ENCODE measurements around the gene CRIM1.

CRIM1 gene

GRCh38 chr2:36596397-36596796 lies 240.8 kb downstream of the CRIM1 start:
- H3K9ac ChIP-seq (ENCODE audit: low read depth, low read length, poor library complexity), result no peak overlapping the region
- H3K4me3 ChIP-seq (ENCODE audit: low read length in 2 of 2), result peak overlapping the region in 1 of 2 donors; percentile 73

GRCh38 chr2:36597003-36597531 lies 241.5 kb downstream of the CRIM1 start:
- Histone ChIP-seq H3K4me3 (ENCODE audit: low read length in 2 of 2) (peak overlapping the region; percentile 73 to 89), H3K4me2 (ENCODE audit: insufficient read depth, low read length, poor library complexity, severe bottlenecking) (peak overlapping the region; percentile 60), H2BK5ac (ENCODE audit: low read length) (no peak overlapping the region), H3K9me3 (replicated peaks in 1 of 2; ENCODE audit: control insufficient read depth in 2 of 2, insufficient read depth in 1 of 2, low read depth in 1 of 2, low read length in 2 of 2) (peaks cover 0 to 4% of the 10 kb centered on the region in 2 donors), H2AK5ac (ENCODE audit: low read depth, low read length) (no peak overlapping the region), H2BK15ac (ENCODE audit: low read length) (no peak overlapping the region), H3K9ac (ENCODE audit: low read depth, low read length, poor library complexity) (no peak overlapping the region), H3K27ac (replicated peaks; ENCODE audit: low read length) (peak overlapping the region; percentile 91), H4K8ac (ENCODE audit: low read depth, low read length) (no peak overlapping the region), H3K4ac (ENCODE audit: low read length) (no peak overlapping the region), H3K79me1 (ENCODE audit: low read depth, low read length) (no peaks in the 10 kb centered on the region), H3K36me3 (replicated peaks in 1 of 2; ENCODE audit: control insufficient read depth in 2 of 2, insufficient read depth in 2 of 2, low read length in 2 of 2) (peaks cover 0 to 14% of the 10 kb centered on the region in 2 donors), H3K14ac (ENCODE audit: low read length) (no peak overlapping the region), H3K23ac (ENCODE audit: low read depth, low read length, poor library complexity) (no peak overlapping the region), H3K27me3 (ENCODE audit: control insufficient read depth in 3 of 3, insufficient read depth in 3 of 3, low read depth in 1 of 3, low read length in 3 of 3) (no peaks in the 10 kb centered on the region), H4K91ac (ENCODE audit: low read depth, low read length, poor library complexity) (no peak overlapping the region), H3K18ac (ENCODE audit: low read length) (peak overlapping the region; percentile 40), H2AFZ (ENCODE audit: low read length) (peak overlapping the region; percentile 80), H2BK12ac (ENCODE audit: low read length) (no peak overlapping the region), H3K4me1 (ENCODE audit: control insufficient read depth in 2 of 2, insufficient read depth in 1 of 2, low read depth in 1 of 2, low read length in 2 of 2) (peaks cover 3% of the 10 kb centered on the region in 2 donors), H2BK120ac (ENCODE audit: low read depth, low read length) (no peak overlapping the region)
- WGBS, 2 donors (ENCODE audit: extremely low coverage in 2 of 2, insufficient read length in 2 of 2, insufficient replicate concordance in 1 of 2), result no CpG with 5 or more reads among the region's 19 CpGs
- no peak for DNase-seq (ENCODE audit: low spot score)

More at GRCh38 chr2:36596397-36596796, 240.8 kb downstream of the CRIM1 start:
- Histone ChIP-seq H3K4me1 (ENCODE audit: control insufficient read depth in 2 of 2, insufficient read depth in 1 of 2, low read depth in 1 of 2, low read length in 2 of 2) (peaks cover 3% of the 10 kb centered on the region in 2 donors), H3K27ac (replicated peaks; ENCODE audit: low read length) (no peak overlapping the region), H2BK15ac (ENCODE audit: low read length) (no peak overlapping the region), H3K23ac (ENCODE audit: low read depth, low read length, poor library complexity) (no peak overlapping the region), H2BK12ac (ENCODE audit: low read length) (no peak overlapping the region), H3K18ac (ENCODE audit: low read length) (no peak overlapping the region), H3K79me1 (ENCODE audit: low read depth, low read length) (no peaks in the 10 kb centered on the region), H3K9me3 (replicated peaks in 1 of 2; ENCODE audit: control insufficient read depth in 2 of 2, insufficient read depth in 1 of 2, low read depth in 1 of 2, low read length in 2 of 2) (peaks cover 0 to 4% of the 10 kb centered on the region in 2 donors), H2BK120ac (ENCODE audit: low read depth, low read length) (no peak overlapping the region), H3K14ac (ENCODE audit: low read length) (no peak overlapping the region), H3K27me3 (ENCODE audit: control insufficient read depth in 3 of 3, insufficient read depth in 3 of 3, low read depth in 1 of 3, low read length in 3 of 3) (no peaks in the 10 kb centered on the region), H2AFZ (ENCODE audit: low read length) (no peak overlapping the region), H3K4me2 (ENCODE audit: insufficient read depth, low read length, poor library complexity, severe bottlenecking) (no peak overlapping the region), H2BK5ac (ENCODE audit: low read length) (no peak overlapping the region), H4K8ac (ENCODE audit: low read depth, low read length) (no peak overlapping the region), H4K91ac (ENCODE audit: low read depth, low read length, poor library complexity) (no peak overlapping the region), H3K36me3 (replicated peaks in 1 of 2; ENCODE audit: control insufficient read depth in 2 of 2, insufficient read depth in 2 of 2, low read length in 2 of 2) (peaks cover 0 to 14% of the 10 kb centered on the region in 2 donors), H3K4ac (ENCODE audit: low read length) (no peak overlapping the region), H2AK5ac (ENCODE audit: low read depth, low read length) (no peak overlapping the region)
- no peak for DNase-seq (ENCODE audit: low spot score)
- no CpG with 5 or more reads among the region's 12 CpGs for WGBS, 2 donors (ENCODE audit: extremely low coverage in 2 of 2, insufficient read length in 2 of 2, insufficient replicate concordance in 1 of 2)

DNA sequence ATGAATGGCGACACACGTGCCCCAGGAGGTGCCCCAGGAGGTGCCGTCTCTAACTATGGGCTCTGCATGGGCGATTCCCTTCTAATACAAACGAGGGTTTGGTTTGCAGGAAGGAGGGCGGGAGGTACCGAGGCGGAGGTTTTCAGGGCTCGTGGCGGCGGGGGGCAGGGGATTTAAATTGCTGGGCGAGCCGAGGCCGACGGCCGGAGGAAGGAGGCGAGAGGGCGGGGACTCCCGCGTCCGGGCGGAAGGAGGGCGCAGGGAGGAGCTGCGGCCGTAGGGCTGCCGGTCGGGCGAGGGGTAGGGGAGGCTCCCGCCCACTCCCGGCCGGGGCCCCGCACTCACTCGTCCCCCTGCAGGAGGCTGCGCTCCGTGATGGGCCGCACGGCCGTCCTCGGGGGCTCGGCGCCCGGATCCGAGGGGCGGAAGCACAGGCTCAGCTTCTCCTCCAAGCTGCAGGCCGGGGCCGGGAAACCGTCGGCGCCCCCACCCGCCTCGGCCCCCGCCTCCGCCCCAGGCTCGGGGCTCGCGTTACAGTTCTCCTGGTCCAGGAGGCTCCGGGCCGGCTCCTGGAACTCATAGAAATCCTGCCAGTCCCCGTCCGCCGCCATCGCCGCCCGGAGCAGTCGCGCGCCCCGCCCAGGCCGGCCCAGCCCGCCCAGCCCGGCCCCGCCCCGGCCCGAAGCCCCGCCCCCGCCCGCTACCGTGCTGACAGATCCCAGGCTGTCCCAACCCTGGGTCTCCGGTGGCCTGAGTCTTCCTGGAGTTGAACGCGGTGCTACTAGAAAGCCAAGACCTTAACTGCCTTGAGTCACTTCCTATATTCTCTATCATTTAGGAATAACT lies 242.2 kb downstream of the CRIM1 start, which contains the start of gene FEZ2:
Gene FEZ2 (minus strand): TSS at position 637 of the 846 bp plus-strand sequence. CDS start 26 bp downstream, at position 611.
- Histone ChIP-seq H3K4me1 (ENCODE audit: control insufficient read depth in 2 of 2, insufficient read depth in 1 of 2, low read depth in 1 of 2, low read length in 2 of 2) (peaks cover 3% of the 10 kb centered on the region in 2 donors), H4K8ac (ENCODE audit: low read depth, low read length) (no peak within 1 kb of the TSS), H2AFZ (ENCODE audit: low read length) (peak within 1 kb of the TSS; percentile 80), H3K27ac (replicated peaks; ENCODE audit: low read length) (peak within 1 kb of the TSS; percentile 91), H2BK15ac (ENCODE audit: low read length) (no peak within 1 kb of the TSS), H3K9ac (ENCODE audit: low read depth, low read length, poor library complexity) (peak within 1 kb of the TSS; percentile 91), H3K4me2 (ENCODE audit: insufficient read depth, low read length, poor library complexity, severe bottlenecking) (peak within 1 kb of the TSS; percentile 60), H3K4me3 (ENCODE audit: low read length in 2 of 2) (peak within 1 kb of the TSS; percentile 73 to 89), H4K91ac (ENCODE audit: low read depth, low read length, poor library complexity) (no peak within 1 kb of the TSS), H2BK5ac (ENCODE audit: low read length) (peak within 1 kb of the TSS; percentile 66), H3K27me3 (ENCODE audit: control insufficient read depth in 3 of 3, insufficient read depth in 3 of 3, low read depth in 1 of 3, low read length in 3 of 3) (no peaks in the 10 kb centered on the region), H2AK5ac (ENCODE audit: low read depth, low read length) (no peak within 1 kb of the TSS), H3K36me3 (replicated peaks in 1 of 2; ENCODE audit: control insufficient read depth in 2 of 2, insufficient read depth in 2 of 2, low read length in 2 of 2) (peaks cover 0 to 14% of the 10 kb centered on the region in 2 donors), H3K79me1 (ENCODE audit: low read depth, low read length) (no peaks in the 10 kb centered on the region), H3K18ac (ENCODE audit: low read length) (peak within 1 kb of the TSS; percentile 91), H3K23ac (ENCODE audit: low read depth, low read length, poor library complexity) (peak within 1 kb of the TSS; percentile 85), H2BK12ac (ENCODE audit: low read length) (no peak within 1 kb of the TSS), H3K4ac (ENCODE audit: low read length) (no peak within 1 kb of the TSS), H3K9me3 (replicated peaks in 1 of 2; ENCODE audit: control insufficient read depth in 2 of 2, insufficient read depth in 1 of 2, low read depth in 1 of 2, low read length in 2 of 2) (peaks cover 0 to 4% of the 10 kb centered on the region in 2 donors), H2BK120ac (ENCODE audit: low read depth, low read length) (no peak within 1 kb of the TSS), H3K14ac (ENCODE audit: low read length) (no peak within 1 kb of the TSS)
- DNase-seq (ENCODE audit: low spot score), result peak; percentile 81
- WGBS, 2 donors (ENCODE audit: extremely low coverage in 2 of 2, insufficient read length in 2 of 2, insufficient replicate concordance in 1 of 2), result no CpG with 5 or more reads among the region's 81 CpGs
